Peyer's patch (tissue), 4 donors: Measurements from ENCODE around the gene PDSS2. TPM values are rescaled to one million over a fixed set of nuclear protein-coding genes. Genes with fewer than 3 reads are reported as not detected.
A peak's percentile ranks its signal among the peaks of the same experiment; 100 is the strongest.

Experiments
- DNase-seq, 3 donors: peaks; one replicate each; pipeline ENCODE4 v3.0.0-alpha.2; 2017 to 2019
- H3K27ac ChIP-seq, 4 donors: fragments of 200-600 bp; sonication (generic); one replicate each; pipeline ENCODE4 v1.5.1; 2016 to 2019
- H3K27me3 ChIP-seq, 2 donors: fragments of 200-600 bp; sonication (generic); one replicate each; pipeline ENCODE4 v1.5.1; 2019
- H3K36me3 ChIP-seq, 3 donors: fragments of 200-600 bp; sonication (generic); one replicate each; pipeline ENCODE4 v1.5.1; 2016 to 2019
- H3K4me1 ChIP-seq, 4 donors: fragments of 200-600 bp; sonication (generic); one replicate each; pipeline ENCODE4 v1.5.1; 2016 to 2019
- H3K4me3 ChIP-seq, 4 donors: fragments of 200-600 bp; sonication (generic); 1 replicate in 3 of 4; 2 replicates in 1 of 4; pipeline ENCODE4 v1.5.1; 2016 to 2019; ENCODE audit warnings: mild to moderate bottlenecking in 1 of 4
- H3K9me3 ChIP-seq, 4 donors: fragments of 200-600 bp; sonication (generic); one replicate each; pipeline ENCODE4 v1.5.1; 2016 to 2019; ENCODE audit warnings: mild to moderate bottlenecking in 1 of 4
- CTCF ChIP-seq, 6 experiments: fragments of 450-650 bp in 4 of 6; fragments of 200-600 bp in 2 of 6; sonication (generic) in 1 of 6; IDR thresholded peaks; one replicate each; pipeline ENCODE4 v1.5.1; 2017 to 2019; ENCODE audit warnings: antibody characterized with exemption in 6 of 6, mild to moderate bottlenecking in 3 of 6, moderate library complexity in 1 of 6
- POLR2A ChIP-seq, 2 donors: fragments of 450-650 bp; IDR thresholded peaks; one replicate each; pipeline ENCODE4 v1.5.1; 2017; ENCODE audit warnings: antibody characterized with exemption in 2 of 2, mild to moderate bottlenecking in 2 of 2, moderate library complexity in 2 of 2
- total RNA-seq, 4 donors: library from RNA; depleted of rRNA; stranded (reverse); fragments of >200 nt; gene quantifications; one replicate each; pipeline ENCODE4 v1.1.0, GENCODE V29; 2016

Gene PDSS2
- total RNA-seq, 4 donors from 2014 or later, result 9.5 to 16.5 (median 15.4) TPM

DNA sequence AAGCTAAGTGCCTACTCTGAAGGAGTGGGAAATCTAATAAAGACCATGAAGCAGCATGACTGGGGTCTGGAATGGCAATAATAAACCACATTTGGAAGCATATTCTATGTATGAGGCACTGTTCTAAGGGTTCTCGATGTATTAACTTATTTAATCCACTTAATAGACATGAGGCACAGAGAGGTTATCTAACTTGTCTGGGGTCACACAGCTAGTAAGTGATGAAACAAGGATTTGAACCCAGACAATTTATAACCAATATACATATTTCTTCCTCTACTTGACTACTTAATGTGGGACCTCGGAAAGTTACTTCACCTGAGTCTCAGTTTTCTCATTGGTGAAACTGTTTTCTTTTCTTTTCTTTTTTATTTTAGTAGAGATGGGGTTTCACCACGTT, 131.3 kb downstream of the PDSS2 start:
- Histone ChIP-seq H3K27me3 (no peaks in the 10 kb centered on the region), H3K27ac (no peak overlapping the region), H3K36me3 (no peaks in the 10 kb centered on the region), H3K9me3 (no peaks in the 10 kb centered on the region), H3K4me1 (no peaks in the 10 kb centered on the region), H3K4me3 (no peak overlapping the region)
- DNase-seq, result no peak
- TF ChIP-seq CTCF (IDR thresholded peaks at IDR 0.05) (no peak), POLR2A (IDR thresholded peaks at IDR 0.05) (no peak)

GRCh38 chr6:107323133-107323785, 136.1 kb downstream of the PDSS2 start:
- Histone ChIP-seq H3K36me3 (no peaks in the 10 kb centered on the region), H3K27me3 (no peaks in the 10 kb centered on the region), H3K4me3 (no peak overlapping the region), H3K4me1 (no peaks in the 10 kb centered on the region), H3K27ac (no peak overlapping the region), H3K9me3 (no peaks in the 10 kb centered on the region)
- no peak for TF ChIP-seq CTCF (IDR thresholded peaks at IDR 0.05)
- TF ChIP-seq POLR2A (IDR thresholded peaks at IDR 0.05), result no peak
- no peak for DNase-seq

- H3K4me3 ChIP-seq, result no peak overlapping the region
- H3K9me3 ChIP-seq, result no peaks in the 10 kb centered on the region
- TF ChIP-seq CTCF (IDR thresholded peaks at IDR 0.05), result no peak
- TF ChIP-seq POLR2A (IDR thresholded peaks at IDR 0.05), result no peak
- H3K4me1 ChIP-seq, result no peaks in the 10 kb centered on the region
- H3K27ac ChIP-seq, result no peak overlapping the region
- no peaks in the 10 kb centered on the region for H3K36me3 ChIP-seq
- DNase-seq, result no peak
- H3K27me3 ChIP-seq, result no peaks in the 10 kb centered on the region
Observed at GRCh38 chr6:107321793-107322192, 137.6 kb downstream of the PDSS2 start.

DNA sequence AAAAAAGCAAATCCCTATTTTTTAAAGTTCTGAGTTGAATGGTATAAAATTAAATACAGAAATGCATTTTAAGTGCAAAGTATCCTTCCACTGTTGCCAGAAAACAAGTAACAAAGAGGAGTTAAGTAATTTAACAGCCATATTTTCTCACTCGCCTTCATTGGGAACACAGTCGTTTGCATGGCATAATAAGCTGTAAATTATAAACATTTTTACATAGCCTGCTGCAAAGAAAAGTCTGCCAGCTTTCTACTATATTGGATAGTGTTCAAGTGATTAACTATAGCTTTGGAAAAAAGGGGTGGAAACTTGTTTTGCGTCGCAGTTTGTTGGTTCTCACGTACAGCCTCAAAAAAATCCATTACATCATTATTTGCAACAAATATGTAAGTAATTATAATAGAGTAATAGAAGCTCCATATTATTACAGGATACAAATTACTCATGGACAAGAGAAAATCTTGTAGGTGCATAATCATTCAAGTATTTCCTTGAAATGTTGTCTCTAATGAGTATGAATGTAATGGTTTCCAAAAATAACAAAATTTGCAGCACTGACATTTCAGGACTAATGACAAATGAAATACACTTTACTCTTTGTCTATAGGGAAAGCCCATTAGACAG, 139.3 kb downstream of the PDSS2 start:
- no peak for DNase-seq

DNA sequence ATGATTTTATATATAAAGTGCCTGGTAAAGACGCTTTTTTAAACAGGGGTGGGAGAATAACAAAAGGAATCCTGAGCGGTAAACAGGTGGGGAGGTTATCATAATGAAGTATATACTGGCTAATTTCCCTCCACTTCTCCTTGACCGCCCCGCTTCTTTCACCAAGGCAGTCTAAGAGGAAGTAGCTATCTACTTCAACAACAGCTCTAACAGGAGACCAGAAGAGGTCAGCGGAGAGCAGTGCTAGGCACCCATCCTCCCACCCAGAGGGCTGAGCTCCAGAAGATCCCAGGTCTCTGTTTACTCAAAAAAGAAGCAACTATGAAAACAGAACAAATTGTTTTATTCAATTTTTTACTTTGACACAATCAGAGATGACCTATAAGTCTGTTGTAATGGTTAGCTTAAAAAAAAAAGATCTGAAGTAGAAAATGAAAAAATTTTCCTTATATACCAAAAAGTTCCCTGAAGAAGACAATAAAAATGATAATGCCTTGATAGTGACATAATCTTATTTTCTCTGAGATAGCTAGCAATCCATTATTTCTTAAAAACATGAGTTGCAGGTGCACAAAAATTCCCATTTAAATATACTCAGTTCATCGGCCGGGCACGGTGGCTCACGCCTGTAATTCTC, 141.1 kb downstream of the PDSS2 start:
- Histone ChIP-seq H3K36me3 (no peaks in the 10 kb centered on the region), H3K4me3 (no peak overlapping the region), H3K27me3 (no peaks in the 10 kb centered on the region), H3K4me1 (no peaks in the 10 kb centered on the region), H3K9me3 (no peaks in the 10 kb centered on the region), H3K27ac (no peak overlapping the region)
- peak; percentile 35 to 76 (median 52) for DNase-seq
- TF ChIP-seq CTCF (IDR thresholded peaks at IDR 0.05) (peak in 4 of 6 experiments; percentile 55 to 68 (median 65)), POLR2A (IDR thresholded peaks at IDR 0.05) (no peak)

More for the DNA sequence above, 139.3 kb downstream of the PDSS2 start:
- H3K27me3 ChIP-seq, result no peaks in the 10 kb centered on the region
- TF ChIP-seq CTCF (IDR thresholded peaks at IDR 0.05) (no peak), POLR2A (IDR thresholded peaks at IDR 0.05) (no peak)
- no peak overlapping the region for H3K27ac ChIP-seq
- H3K4me1 ChIP-seq, result no peaks in the 10 kb centered on the region
- H3K4me3 ChIP-seq, result no peak overlapping the region
- no peaks in the 10 kb centered on the region for H3K9me3 ChIP-seq
- no peaks in the 10 kb centered on the region for H3K36me3 ChIP-seq
